Mononuclear cell (primary cell): ENCODE measurements around the gene UBE3A. TPM values are rescaled to one million over a fixed set of nuclear protein-coding genes. Genes with fewer than 3 reads are reported as not detected.

ENCODE experiments used
- H3K27me3 ChIP-seq: 2 replicates; pipeline ENCODE4 v1.6.0; 2011; ENCODE audit warnings: low read length, control low read depth; ENCODE audit not compliant: insufficient read depth
- H3K4me1 ChIP-seq: 2 replicates; pipeline ENCODE4 v1.5.1; 2011; ENCODE audit warnings: mild to moderate bottlenecking, low read length, control low read depth; ENCODE audit not compliant: insufficient read depth
- H3K4me3 ChIP-seq: 2 replicates; pipeline ENCODE4 v1.5.1; 2011; ENCODE audit warnings: mild to moderate bottlenecking, low read length, moderate library complexity
- H3K9me3 ChIP-seq: 2 replicates; pipeline ENCODE4 v1.5.1; 2011; ENCODE audit warnings: low read depth, mild to moderate bottlenecking, control low read depth, low read length
- total RNA-seq: library from RNA; depleted of rRNA; stranded (reverse); fragments of >200 nt; gene quantifications from one replicate; pipeline ENCODE4 v1.2.3, GENCODE V29; 2012

UBE3A gene
- 150 TPM for total RNA-seq

DNA sequence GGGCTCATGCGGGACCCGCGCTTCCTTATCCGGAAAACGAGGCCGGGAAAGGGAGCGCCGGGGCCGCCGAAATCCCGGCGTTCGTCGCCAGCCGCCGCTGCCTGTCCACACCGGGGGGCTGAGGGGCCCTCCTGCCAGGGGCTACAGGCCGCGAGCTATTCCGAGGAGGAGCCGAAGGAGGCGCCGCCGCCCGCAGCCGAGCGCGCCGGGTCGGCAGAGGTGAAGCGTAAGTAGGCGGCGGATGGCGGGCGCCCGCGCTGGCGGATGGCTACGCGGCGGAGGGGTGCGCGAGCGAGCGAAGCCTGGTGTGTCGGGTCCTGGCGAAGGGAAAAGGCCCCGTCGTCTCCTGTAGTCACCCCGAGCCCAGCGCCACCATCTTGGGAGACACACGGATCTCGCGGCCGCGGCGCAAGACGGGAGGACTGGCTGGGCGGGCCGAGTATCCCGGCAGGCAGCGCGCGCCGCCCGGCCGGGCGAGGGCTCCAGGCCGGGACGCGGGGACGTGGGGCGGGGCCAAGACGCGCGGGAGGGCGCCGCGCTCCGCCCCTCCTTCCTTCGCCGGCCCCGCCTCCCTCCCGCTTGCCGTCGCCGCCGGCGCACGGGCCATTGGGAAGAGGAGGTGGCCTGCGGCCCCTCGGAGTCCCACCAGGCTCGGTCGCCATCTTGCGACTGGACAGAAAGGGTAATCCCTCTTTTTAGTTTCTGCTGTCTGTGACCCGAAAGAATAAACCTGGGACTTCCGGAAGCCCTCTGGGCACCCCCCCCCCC lies at the start of gene UBE3A:
TSS of gene UBE3A (minus strand) at position 424 of the 768 bp plus-strand sequence. CDS start 29,917 bp downstream, outside the sequence.
- peaks cover 19% of the 10 kb centered on the region for H3K4me1 ChIP-seq
- H3K9me3 ChIP-seq, result no peaks in the 10 kb centered on the region
- peak within 1 kb of the TSS; percentile 85 for H3K4me3 ChIP-seq
- H3K27me3 ChIP-seq, result no peaks in the 10 kb centered on the region

GRCh38 chr15:25487226-25487884 lies 48.5 kb upstream of the UBE3A start:
- Histone ChIP-seq H3K4me1 (no peaks in the 10 kb centered on the region), H3K27me3 (no peaks in the 10 kb centered on the region), H3K4me3 (no peak overlapping the region), H3K9me3 (peaks cover 32% of the 10 kb centered on the region)

DNA sequence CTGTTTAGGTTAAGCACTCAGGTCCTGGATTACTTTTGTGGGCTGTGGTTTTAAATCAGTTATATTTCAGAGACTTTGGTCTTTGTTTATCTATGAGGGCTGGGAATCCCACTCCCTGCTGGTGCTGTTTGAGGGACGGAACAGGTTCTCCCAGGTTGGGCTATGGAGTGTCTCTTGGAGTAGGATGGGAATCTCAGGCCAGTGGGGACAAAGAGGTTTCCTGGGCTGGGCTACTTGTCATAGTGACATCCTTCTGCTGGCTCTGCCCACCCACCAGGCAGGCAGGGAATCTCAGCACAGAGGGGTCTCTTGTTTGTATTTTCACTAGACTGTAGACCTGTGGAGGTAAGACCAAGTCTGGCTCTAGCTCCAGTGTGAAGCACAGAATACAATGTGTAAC lies 47.2 kb upstream of the UBE3A start:
- Histone ChIP-seq H3K4me3 (no peak overlapping the region), H3K9me3 (peaks cover 22% of the 10 kb centered on the region), H3K27me3 (no peaks in the 10 kb centered on the region), H3K4me1 (no peaks in the 10 kb centered on the region)

GRCh38 chr15:25481208-25481859 lies 42.5 kb upstream of the UBE3A start:
- no peaks in the 10 kb centered on the region for H3K4me1 ChIP-seq
- H3K4me3 ChIP-seq, result no peak overlapping the region
- no peaks in the 10 kb centered on the region for H3K27me3 ChIP-seq
- no peaks in the 10 kb centered on the region for H3K9me3 ChIP-seq

DNA sequence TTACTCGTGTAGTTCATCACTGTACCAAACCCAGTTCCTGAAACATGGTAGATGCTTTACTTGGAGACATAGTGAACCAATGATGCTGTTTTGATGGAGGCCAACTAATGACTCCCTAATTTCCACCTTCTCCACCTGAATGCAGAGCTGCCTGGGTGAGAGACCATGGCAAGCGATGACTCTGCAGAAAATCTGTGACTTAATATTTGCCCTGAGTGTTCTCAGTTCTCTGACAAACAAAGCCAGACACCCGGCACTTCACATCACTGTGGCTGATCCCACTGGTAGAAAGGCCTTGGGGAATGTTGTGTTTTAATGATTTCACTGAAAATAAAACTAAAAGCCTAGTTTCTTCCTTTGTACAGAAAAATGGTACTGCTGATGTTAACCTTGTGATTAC lies 39.5 kb upstream of the UBE3A start:
- Histone ChIP-seq H3K27me3 (no peaks in the 10 kb centered on the region), H3K9me3 (no peaks in the 10 kb centered on the region), H3K4me1 (no peaks in the 10 kb centered on the region), H3K4me3 (no peak overlapping the region)

- H3K27me3 ChIP-seq, result no peaks in the 10 kb centered on the region
- no peak overlapping the region for H3K4me3 ChIP-seq
- H3K9me3 ChIP-seq, result no peaks in the 10 kb centered on the region
- H3K4me1 ChIP-seq, result no peaks in the 10 kb centered on the region
Measured at GRCh38 chr15:25477816-25478215, 39.0 kb upstream of the UBE3A start.

GRCh38 chr15:25474251-25474650 lies 35.4 kb upstream of the UBE3A start:
- H3K4me1 ChIP-seq, result no peaks in the 10 kb centered on the region
- no peak overlapping the region for H3K4me3 ChIP-seq
- no peaks in the 10 kb centered on the region for H3K27me3 ChIP-seq
- H3K9me3 ChIP-seq, result no peaks in the 10 kb centered on the region

DNA sequence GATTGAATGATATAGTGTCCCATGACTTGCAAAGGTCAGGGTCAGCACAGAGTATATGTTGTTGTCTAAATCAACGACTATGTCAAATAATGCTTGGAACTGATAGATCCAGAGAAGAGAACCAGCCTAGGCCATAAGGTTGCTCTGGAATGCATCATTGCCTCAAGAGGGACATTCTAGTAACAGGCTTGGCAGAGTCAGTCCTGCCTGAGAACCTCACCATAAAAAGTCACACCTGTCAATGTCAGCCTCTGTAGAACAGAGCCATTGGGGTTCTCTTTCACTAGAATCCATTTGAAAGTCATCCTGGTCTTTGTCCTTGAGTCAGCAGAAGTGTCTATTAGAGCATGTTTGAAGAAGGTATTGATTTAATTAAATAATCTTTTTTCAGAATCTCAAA lies 31.4 kb upstream of the UBE3A start:
- Histone ChIP-seq H3K27me3 (no peaks in the 10 kb centered on the region), H3K9me3 (no peaks in the 10 kb centered on the region), H3K4me3 (no peak overlapping the region), H3K4me1 (no peaks in the 10 kb centered on the region)

DNA sequence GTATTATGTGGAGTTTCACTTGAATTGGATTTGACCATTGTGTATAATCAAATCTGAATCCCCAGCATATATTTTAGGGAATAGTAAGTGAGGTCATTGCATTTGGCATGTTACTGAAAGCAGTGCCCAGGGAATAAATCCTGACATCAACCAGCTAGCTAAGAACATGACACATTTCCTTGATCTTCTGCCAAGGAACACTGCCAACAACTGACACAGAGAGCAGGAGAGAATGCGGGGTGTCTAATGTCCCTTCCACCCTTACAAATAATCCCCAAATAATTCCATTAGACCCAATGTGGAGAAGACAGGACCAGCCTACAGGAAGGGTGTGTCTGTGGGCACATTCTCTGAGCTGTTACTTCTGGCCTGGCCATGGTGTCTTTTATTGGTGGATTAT lies 30.6 kb upstream of the UBE3A start:
- no peaks in the 10 kb centered on the region for H3K27me3 ChIP-seq
- H3K4me3 ChIP-seq, result no peak overlapping the region
- H3K9me3 ChIP-seq, result no peaks in the 10 kb centered on the region
- H3K4me1 ChIP-seq, result no peaks in the 10 kb centered on the region

DNA sequence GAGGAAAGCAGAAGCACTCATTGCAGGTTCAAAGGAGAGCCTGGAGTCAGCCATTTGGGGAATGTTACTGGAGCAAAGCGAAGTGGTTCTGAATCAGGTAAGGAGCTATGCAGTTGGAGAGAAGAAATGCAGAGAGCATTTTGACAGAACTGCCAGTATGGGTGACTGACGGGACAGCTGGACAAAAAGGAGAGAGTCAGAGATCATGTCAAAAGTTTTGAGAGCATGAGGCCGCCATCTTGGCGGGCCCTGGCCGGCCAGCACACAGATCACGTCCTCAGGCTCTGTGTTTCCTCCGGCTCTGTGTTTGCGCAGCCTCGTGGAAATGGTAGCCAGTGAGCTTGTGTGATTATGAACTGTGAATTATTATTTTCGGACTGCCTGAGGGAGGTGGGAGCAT lies 29.8 kb upstream of the UBE3A start:
- H3K4me3 ChIP-seq, result no peak overlapping the region
- no peaks in the 10 kb centered on the region for H3K4me1 ChIP-seq
- no peaks in the 10 kb centered on the region for H3K9me3 ChIP-seq
- H3K27me3 ChIP-seq, result no peaks in the 10 kb centered on the region

DNA sequence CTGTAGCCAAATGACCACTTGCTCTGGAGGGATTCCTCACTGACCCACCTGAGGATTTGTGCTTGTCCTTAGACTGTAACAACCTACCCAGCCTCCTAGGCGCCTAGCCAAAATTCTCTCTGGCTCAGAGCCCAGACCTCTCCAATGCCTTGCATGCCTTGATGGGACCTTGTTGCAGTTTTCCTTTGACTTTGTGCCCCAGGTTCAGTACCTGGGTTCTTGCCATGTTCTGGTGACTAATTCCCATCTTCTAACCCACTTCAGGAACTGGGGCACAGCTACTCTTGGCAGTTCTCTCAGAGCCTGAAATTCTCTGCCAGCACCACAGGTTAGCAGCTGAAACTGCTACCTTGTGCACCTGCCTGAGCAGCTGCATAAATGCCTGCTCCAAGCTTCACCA lies 27.0 kb upstream of the UBE3A start:
- Histone ChIP-seq H3K9me3 (no peaks in the 10 kb centered on the region), H3K4me3 (no peak overlapping the region), H3K27me3 (no peaks in the 10 kb centered on the region), H3K4me1 (no peaks in the 10 kb centered on the region)

GRCh38 chr15:25464784-25465183 lies 26.0 kb upstream of the UBE3A start:
- Histone ChIP-seq H3K4me3 (no peak overlapping the region), H3K9me3 (no peaks in the 10 kb centered on the region), H3K4me1 (no peaks in the 10 kb centered on the region), H3K27me3 (no peaks in the 10 kb centered on the region)

DNA sequence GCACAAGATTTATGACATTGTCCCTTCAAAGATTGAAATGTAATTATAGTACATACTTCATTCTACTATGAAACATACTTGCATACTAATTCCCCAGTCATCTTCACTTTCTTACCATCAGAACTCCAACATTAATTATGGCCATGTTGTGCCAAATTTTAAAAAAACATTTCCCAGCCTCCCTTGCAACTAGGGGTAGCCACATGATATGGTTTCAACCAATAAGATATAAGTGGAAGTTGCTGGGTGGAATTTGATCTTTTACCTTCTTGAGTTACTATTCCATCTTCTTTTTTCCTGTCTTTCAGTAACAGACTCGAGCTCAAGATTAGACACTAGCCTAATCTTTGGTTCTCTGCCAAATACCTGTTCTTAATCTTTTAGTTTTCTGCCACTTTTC lies 25.6 kb upstream of the UBE3A start:
- no peaks in the 10 kb centered on the region for H3K9me3 ChIP-seq
- H3K4me3 ChIP-seq, result no peak overlapping the region
- no peaks in the 10 kb centered on the region for H3K27me3 ChIP-seq
- no peaks in the 10 kb centered on the region for H3K4me1 ChIP-seq

DNA sequence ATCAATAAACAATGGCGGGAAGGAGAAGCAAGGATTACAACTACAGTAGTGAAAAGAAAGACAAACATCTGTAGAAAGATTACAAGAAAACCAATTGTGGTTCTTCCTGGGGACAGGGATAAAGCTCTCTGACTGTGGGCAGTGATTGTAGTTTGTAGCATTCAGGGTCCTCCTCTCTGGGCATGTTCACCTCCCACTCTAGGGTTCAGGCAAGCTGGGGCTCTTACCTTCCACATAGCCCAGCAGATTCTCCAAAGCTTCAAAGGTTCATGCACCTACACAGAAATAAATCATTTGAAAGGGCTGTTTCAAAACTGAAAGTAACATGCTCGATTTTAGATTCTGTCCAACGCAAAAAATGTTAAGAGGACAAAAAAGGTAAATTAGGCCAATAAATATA lies 17.4 kb upstream of the UBE3A start:
- Histone ChIP-seq H3K27me3 (no peaks in the 10 kb centered on the region), H3K9me3 (peaks cover 4% of the 10 kb centered on the region), H3K4me3 (no peak overlapping the region)

GRCh38 chr15:25455226-25455625 lies 16.4 kb upstream of the UBE3A start:
- Histone ChIP-seq H3K4me1 (no peaks in the 10 kb centered on the region), H3K4me3 (no peak overlapping the region), H3K9me3 (peaks cover 11% of the 10 kb centered on the region), H3K27me3 (no peaks in the 10 kb centered on the region)

More for the DNA sequence above, 17.4 kb upstream of the UBE3A start:
- H3K4me1 ChIP-seq, result no peaks in the 10 kb centered on the region
